H1 (cell line): ENCODE data around the gene RNF225. TPM values are rescaled to one million over a fixed set of nuclear protein-coding genes. Genes with fewer than 3 reads are reported as not detected.

Experiments
- BCL11A ChIP-seq, 2 experiments: IDR thresholded peaks; one replicate each; pipeline ENCODE4 v1.6.1; 2011; ENCODE audit warnings: low read depth in 2 of 2, low read length in 2 of 2, mild to moderate bottlenecking in 2 of 2
- BRCA1 ChIP-seq: IDR thresholded peaks from 2 replicates; pipeline ENCODE4 v1.6.1; 2012; ENCODE audit warnings: low read depth, low read length, improper control_type of control experiment
- CBX8 ChIP-seq: fragments of 300-800, 300-1000 bp; sonication (generic); IDR thresholded peaks from 2 replicates; pipeline ENCODE4 v1.7.1; 2016; ENCODE audit warnings: low read depth, low read length, borderline replicate concordance
- CEBPB ChIP-seq: IDR thresholded peaks from 2 replicates; pipeline ENCODE4 v1.6.1; 2012; ENCODE audit warnings: low read depth, low read length
- CHD1 ChIP-seq: IDR thresholded peaks from 2 replicates; pipeline ENCODE4 v1.6.1; 2012; ENCODE audit warnings: low read depth, low read length, improper control_type of control experiment
- CREB1 ChIP-seq: IDR thresholded peaks from 2 replicates; pipeline ENCODE4 v1.6.1; 2012; ENCODE audit warnings: inconsistent platforms
- NANOG ChIP-seq: IDR thresholded peaks from 2 replicates; pipeline ENCODE4 v1.6.1; 2011; ENCODE audit warnings: low read length, low read depth, mild to moderate bottlenecking, inconsistent platforms; ENCODE audit not compliant: insufficient read depth, poor library complexity, severe bottlenecking
- POLR2AphosphoS5 ChIP-seq: IDR thresholded peaks from 2 replicates; pipeline ENCODE4 v1.6.1; 2011; ENCODE audit warnings: low read depth, low read length
- RAD21 ChIP-seq, 2 experiments: IDR thresholded peaks in 1 of 2; conservative IDR thresholded peaks in 1 of 2; 2 replicates each; pipeline ENCODE4 v1.6.1; 2011; ENCODE audit warnings: low read depth in 2 of 2, low read length in 2 of 2, improper control_type of control experiment in 1 of 2, inconsistent platforms in 1 of 2, mild to moderate bottlenecking in 1 of 2, moderate library complexity in 1 of 2
- RNF2 ChIP-seq: fragments of 200-900, 300-1000 bp; sonication (generic); IDR thresholded peaks from 2 replicates; pipeline ENCODE4 v1.7.1; 2016; ENCODE audit warnings: borderline replicate concordance, low read depth, mild to moderate bottlenecking, antibody characterized with exemption, low read length; ENCODE audit not compliant: poor library complexity, severe bottlenecking; ENCODE audit errors: missing control alignments
- SAP30 ChIP-seq: fragments of 300-600 bp; sonication (generic); IDR thresholded peaks from 2 replicates; pipeline ENCODE4 v1.7.1; 2012; ENCODE audit warnings: low read length, moderate library complexity, mild to moderate bottlenecking, inconsistent platforms; ENCODE audit not compliant: insufficient read depth, insufficient replicate concordance
- SIN3A ChIP-seq, 2 experiments: IDR thresholded peaks in 1 of 2; conservative IDR thresholded peaks in 1 of 2; 2 replicates each; pipeline ENCODE4 v1.6.1; 2011 to 2012; ENCODE audit warnings: low read length in 2 of 2, improper control_type of control experiment in 1 of 2, low read depth in 1 of 2, mild to moderate bottlenecking in 1 of 2
- SP2 ChIP-seq: IDR thresholded peaks from 2 replicates; pipeline ENCODE4 v1.6.1; 2012; ENCODE audit warnings: mild to moderate bottlenecking, low read length, inconsistent platforms
- SRF ChIP-seq: IDR thresholded peaks from 2 replicates; pipeline ENCODE4 v1.6.1; 2011; ENCODE audit warnings: mild to moderate bottlenecking, low read depth, low read length, moderate library complexity
- TAF1 ChIP-seq: IDR thresholded peaks from 2 replicates; pipeline ENCODE4 v1.6.1; 2011; ENCODE audit warnings: mild to moderate bottlenecking, low read depth, low read length
- TCF12 ChIP-seq: IDR thresholded peaks from 2 replicates; pipeline ENCODE4 v1.6.1; 2011; ENCODE audit warnings: low read depth, mild to moderate bottlenecking, low read length
- USF2 ChIP-seq: IDR thresholded peaks from 2 replicates; pipeline ENCODE4 v1.6.1; 2011; ENCODE audit warnings: low read length, improper control_type of control experiment
- YY1 ChIP-seq: IDR thresholded peaks from 2 replicates; pipeline ENCODE4 v1.6.1; 2011; ENCODE audit warnings: low read depth, mild to moderate bottlenecking, low read length
- ZNF274 ChIP-seq: IDR thresholded peaks from 2 replicates; pipeline ENCODE4 v1.7.0; 2012; ENCODE audit warnings: low read length, borderline replicate concordance; ENCODE audit errors: extremely low read depth
- polyA plus RNA-seq, 7 experiments: library from polyadenylated mRNA; depleted of rRNA in 3 of 7; stranded (reverse) in 5 of 7; unstranded in 2 of 7; fragments of >200 nt in 5 of 7; fragments of 200-250 nt in 2 of 7; gene quantifications; 1 replicate in 5 of 7; 2 replicates in 1 of 7; 4 replicates in 1 of 7; pipeline versions ENCODE4 v1.2.1 to v1.2.3, GENCODE V29; 2011 to 2013; ENCODE audit warnings: missing spikeins in 2 of 7, mixed read lengths in 2 of 7
- total RNA-seq: library from RNA; stranded (reverse); fragmentation: NEBNext Ultra II Directional; extraction: Animal tissue kit (Norgen Biotek cat#: 25700); gene quantifications from 2 replicates; pipeline ENCODE4 v1.2.1, GENCODE V29; 2021
- TF ChIP-seq, protein P1 (sequence below), 3 experiments: IDR thresholded peaks; 1 replicate in 2 of 3; 2 replicates in 1 of 3; pipeline versions ENCODE4 v1.5.1 to v1.6.1; 2011; ENCODE audit warnings: low read length in 3 of 3, mild to moderate bottlenecking in 3 of 3, inconsistent platforms in 2 of 3, low read depth in 1 of 3, moderate library complexity in 1 of 3; ENCODE audit not compliant: insufficient read depth in 1 of 3; ENCODE audit errors: control extremely low read depth in 1 of 3

The RNF225 gene
- total and polyA plus RNA-seq, 2 of the 8 experiments (the other 6 are each of a cell fraction or from before 2014, with no cell fraction given), result 0.17 to 1.0 TPM

DNA sequence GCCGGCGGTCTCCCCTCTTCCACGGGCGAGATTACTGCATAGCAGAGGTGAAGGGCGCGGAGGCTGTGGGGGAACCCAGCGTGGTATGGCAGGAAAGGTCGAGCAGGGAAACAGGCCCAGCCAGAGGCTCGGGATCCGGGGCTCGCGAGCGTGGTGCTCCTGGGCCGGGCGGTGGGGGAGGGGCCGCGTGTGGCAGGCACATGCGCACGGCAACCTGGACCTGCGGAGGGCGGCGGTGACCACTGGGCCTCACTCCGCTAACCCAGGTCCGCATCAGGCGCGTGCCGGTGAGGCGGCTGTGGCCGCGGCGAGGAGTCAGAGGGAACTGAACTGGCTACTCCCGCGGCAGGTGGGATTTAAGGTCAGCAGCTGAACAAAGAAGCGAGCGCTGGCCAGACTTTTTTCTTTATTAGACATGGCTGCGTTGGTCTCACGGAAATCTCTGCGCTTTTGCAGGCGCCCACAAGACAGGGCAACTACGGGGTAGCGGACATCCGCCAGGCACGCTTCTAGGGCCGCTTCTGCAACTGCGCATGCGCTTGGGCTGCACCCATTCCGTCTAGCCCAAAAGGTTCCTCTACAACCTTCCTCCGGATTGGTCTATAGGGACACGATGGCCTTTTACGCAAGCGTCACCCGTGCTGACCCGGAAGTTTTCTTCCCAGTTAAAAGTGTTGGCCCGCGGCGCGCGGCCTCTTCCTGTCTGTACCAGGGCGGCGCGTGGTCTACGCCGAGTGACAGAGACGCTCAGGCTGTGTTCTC lies 8.7 kb upstream of the RNF225 start, which contains the start of gene RPS5 (continued):
- TF ChIP-seq USF2, result no peak; the same call in 1 of the 2 replicates
- TF ChIP-seq RAD21 (IDR thresholded peaks at IDR 0.05 in 1 of 2, conservative IDR thresholded peaks at IDR 0.05 in 1 of 2; ENCODE audit: low read depth in 2 of 2, low read length in 2 of 2), result no peak; a peak in 1 of 4 replicates
- TF ChIP-seq TCF12, result no peak
- no peak for TF ChIP-seq ZNF274
- no peak for TF ChIP-seq NANOG
- TF ChIP-seq BCL11A (IDR thresholded peaks at IDR 0.05; ENCODE audit: low read depth in 2 of 2, low read length in 2 of 2), result no peak
- peak; percentile 94 for TF ChIP-seq TAF1
- TF ChIP-seq RNF2, result peak; percentile 40
- TF ChIP-seq BRCA1, result no peak
- TF ChIP-seq CEBPB, result peak; percentile 77
- TF ChIP-seq SRF, result no peak
- peak; percentile 85 for TF ChIP-seq CREB1
- 0 out of 2 replicates have a peak, but pooled peaks have one; percentile 3 for TF ChIP-seq SP2
- no peak for TF ChIP-seq CHD1
- TF ChIP-seq SIN3A (conservative IDR thresholded peaks at IDR 0.05 in 1 of 2, IDR thresholded peaks at IDR 0.05 in 1 of 2; ENCODE audit: low read depth in 1 of 2, low read length in 2 of 2), result peak; percentile 76 to 93; a peak in 2 of 4 replicates
- TF ChIP-seq SAP30, result peak; percentile 86
- TF ChIP-seq, protein P1, sequence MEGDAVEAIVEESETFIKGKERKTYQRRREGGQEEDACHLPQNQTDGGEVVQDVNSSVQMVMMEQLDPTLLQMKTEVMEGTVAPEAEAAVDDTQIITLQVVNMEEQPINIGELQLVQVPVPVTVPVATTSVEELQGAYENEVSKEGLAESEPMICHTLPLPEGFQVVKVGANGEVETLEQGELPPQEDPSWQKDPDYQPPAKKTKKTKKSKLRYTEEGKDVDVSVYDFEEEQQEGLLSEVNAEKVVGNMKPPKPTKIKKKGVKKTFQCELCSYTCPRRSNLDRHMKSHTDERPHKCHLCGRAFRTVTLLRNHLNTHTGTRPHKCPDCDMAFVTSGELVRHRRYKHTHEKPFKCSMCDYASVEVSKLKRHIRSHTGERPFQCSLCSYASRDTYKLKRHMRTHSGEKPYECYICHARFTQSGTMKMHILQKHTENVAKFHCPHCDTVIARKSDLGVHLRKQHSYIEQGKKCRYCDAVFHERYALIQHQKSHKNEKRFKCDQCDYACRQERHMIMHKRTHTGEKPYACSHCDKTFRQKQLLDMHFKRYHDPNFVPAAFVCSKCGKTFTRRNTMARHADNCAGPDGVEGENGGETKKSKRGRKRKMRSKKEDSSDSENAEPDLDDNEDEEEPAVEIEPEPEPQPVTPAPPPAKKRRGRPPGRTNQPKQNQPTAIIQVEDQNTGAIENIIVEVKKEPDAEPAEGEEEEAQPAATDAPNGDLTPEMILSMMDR (IDR thresholded peaks at IDR 0.05; ENCODE audit: control extremely low read depth in 1 of 3, insufficient read depth in 1 of 3, low read depth in 1 of 3, low read length in 3 of 3), result no peak
- no peak for TF ChIP-seq YY1
- peak; percentile 85 for TF ChIP-seq POLR2AphosphoS5
- no peak for TF ChIP-seq CBX8
